ENCODE results near the gene CWC27. TPM values are rescaled to one million over a fixed set of nuclear protein-coding genes. Genes with fewer than 3 reads are reported as not detected.

CWC27 gene
- total RNA-seq, 1 donor from 2014 or later, result 56.6 TPM

- no peak overlapping the region for H3K4me3 ChIP-seq
- Mint-ChIP-seq H3K36me3 (peaks cover 16% of the 10 kb centered on the region), H3K4me3 (no peak overlapping the region), H3K4me1 (no peaks in the 10 kb centered on the region), H3K27ac (no peak overlapping the region), H3K27me3 (ENCODE audit: insufficient read depth, low read depth) (no peaks in the 10 kb centered on the region), H3K9me3 (peaks cover 19% of the 10 kb centered on the region)
- H3K4me1 ChIP-seq, result no peaks in the 10 kb centered on the region
- no peak for TF ChIP-seq CTCF (IDR thresholded peaks at IDR 0.05)
- TF ChIP-seq EZH2 (IDR thresholded peaks at IDR 0.05), result no peak
- no peak for TF ChIP-seq EZH2phosphoT487 (IDR thresholded peaks at IDR 0.05)
- no peaks in the 10 kb centered on the region for H3F3A ChIP-seq (ENCODE audit: low read depth)
- H3K4me2 ChIP-seq, result no peak overlapping the region
- H3K36me3 ChIP-seq, result peaks cover 4% of the 10 kb centered on the region
- no peak overlapping the region for H3K27ac ChIP-seq
- no peaks in the 10 kb centered on the region for H3K79me2 ChIP-seq (ENCODE audit: low read depth)
- no peak overlapping the region for H3K9ac ChIP-seq
- no peaks in the 10 kb centered on the region for H4K20me1 ChIP-seq (ENCODE audit: low read depth)
- H3K9me3 ChIP-seq (ENCODE audit: low read depth), result no peaks in the 10 kb centered on the region
- no peak for DNase-seq (ENCODE audit: low spot score)
- H3K27me3 ChIP-seq, result no peaks in the 10 kb centered on the region
- no peak overlapping the region for H2AFZ ChIP-seq (replicated peaks)
Measured at GRCh38 chr5:64918083-64918482, 149.4 kb downstream of the CWC27 start.

- Mint-ChIP-seq H3K36me3 (peaks cover 16% of the 10 kb centered on the region), H3K27ac (no peak overlapping the region), H3K4me3 (no peak overlapping the region), H3K4me1 (no peaks in the 10 kb centered on the region), H3K9me3 (peaks cover 19% of the 10 kb centered on the region), H3K27me3 (ENCODE audit: insufficient read depth, low read depth) (no peaks in the 10 kb centered on the region)
- no peak overlapping the region for H2AFZ ChIP-seq (replicated peaks)
- H3K9ac ChIP-seq, result no peak overlapping the region
- no peaks in the 10 kb centered on the region for H3K27me3 ChIP-seq
- no peaks in the 10 kb centered on the region for H3K79me2 ChIP-seq (ENCODE audit: low read depth)
- H3K27ac ChIP-seq, result no peak overlapping the region
- no peak overlapping the region for H3K4me2 ChIP-seq
- no peaks in the 10 kb centered on the region for H3F3A ChIP-seq (ENCODE audit: low read depth)
- H3K9me3 ChIP-seq (ENCODE audit: low read depth), result no peaks in the 10 kb centered on the region
- no peak for DNase-seq (ENCODE audit: low spot score)
- H3K36me3 ChIP-seq, result peaks cover 4% of the 10 kb centered on the region
- H3K4me1 ChIP-seq, result no peaks in the 10 kb centered on the region
- H4K20me1 ChIP-seq (ENCODE audit: low read depth), result no peaks in the 10 kb centered on the region
- H3K4me3 ChIP-seq, result no peak overlapping the region
- no peak for TF ChIP-seq CTCF (IDR thresholded peaks at IDR 0.05)
- no peak for TF ChIP-seq EZH2 (IDR thresholded peaks at IDR 0.05)
- no peak for TF ChIP-seq EZH2phosphoT487 (IDR thresholded peaks at IDR 0.05)
Measured at GRCh38 chr5:64921386-64921785, 152.7 kb downstream of the CWC27 start.

- no peak overlapping the region for H3K4me3 Mint-ChIP-seq
- H3K36me3 Mint-ChIP-seq, result peaks cover 16% of the 10 kb centered on the region
- H3K9me3 Mint-ChIP-seq, result peaks cover 19% of the 10 kb centered on the region
Measured at GRCh38 chr5:64923151-64923685, 154.5 kb downstream of the CWC27 start.

More at GRCh38 chr5:64923151-64923685, 154.5 kb downstream of the CWC27 start:
- H3K27ac Mint-ChIP-seq, result no peak overlapping the region
- Histone ChIP-seq H3K4me3 (no peak overlapping the region), H3K4me1 (no peaks in the 10 kb centered on the region), H3K79me2 (ENCODE audit: low read depth) (no peaks in the 10 kb centered on the region), H3K9ac (no peak overlapping the region), H4K20me1 (ENCODE audit: low read depth) (no peaks in the 10 kb centered on the region), H3F3A (ENCODE audit: low read depth) (no peaks in the 10 kb centered on the region), H3K4me2 (no peak overlapping the region), H3K9me3 (ENCODE audit: low read depth) (no peaks in the 10 kb centered on the region), H3K27ac (no peak overlapping the region), H3K36me3 (peaks cover 4% of the 10 kb centered on the region), H2AFZ (replicated peaks) (no peak overlapping the region), H3K27me3 (no peaks in the 10 kb centered on the region)
- no peaks in the 10 kb centered on the region for H3K27me3 Mint-ChIP-seq (ENCODE audit: insufficient read depth, low read depth)
- H3K4me1 Mint-ChIP-seq, result no peaks in the 10 kb centered on the region
- TF ChIP-seq EZH2phosphoT487 (IDR thresholded peaks at IDR 0.05) (no peak), EZH2 (IDR thresholded peaks at IDR 0.05) (no peak), CTCF (IDR thresholded peaks at IDR 0.05) (no peak)
- no peak for DNase-seq (ENCODE audit: low spot score)
